HepG2 (cell line): ENCODE measurements around the gene NBEAL1. TPM values are rescaled to one million over a fixed set of nuclear protein-coding genes. Genes with fewer than 3 reads are reported as not detected.

ENCODE experiments used
- AHR ChIP-seq: IDR thresholded peaks from 2 replicates; pipeline ENCODE4 v1.6.1; 2018; ENCODE audit warnings: missing genetic modification reagents, missing compliant biosample characterization
- HHEX ChIP-seq: IDR thresholded peaks from 2 replicates; pipeline ENCODE4 v1.6.1; 2016; ENCODE audit warnings: control low read depth
- HNRNPUL1 ChIP-seq: fragments of 200-400 bp; formaldehyde crosslinking; IDR thresholded peaks from 2 replicates; pipeline ENCODE4 v1.6.1; 2017; ENCODE audit warnings: low read depth, mild to moderate bottlenecking, low read length, moderate library complexity
- MAFK ChIP-seq, 2 experiments: IDR thresholded peaks in 1 of 2; conservative IDR thresholded peaks in 1 of 2; 2 replicates each; pipeline ENCODE4 v1.6.1; 2011; ENCODE audit warnings: improper control_type of control experiment in 2 of 2, low read length in 2 of 2
- MIXL1 ChIP-seq: IDR thresholded peaks from 2 replicates; pipeline ENCODE4 v1.6.1; 2016
- SOX5 ChIP-seq: IDR thresholded peaks from 2 replicates; pipeline ENCODE4 v1.6.1; 2016; ENCODE audit warnings: borderline replicate concordance
- SOX6 ChIP-seq, 2 experiments: fragments of 450-650 bp in 1 of 2; sonication (generic) in 1 of 2; formaldehyde crosslinking in 1 of 2; IDR thresholded peaks; 2 replicates each; pipeline versions ENCODE4 v1.4.0 to v1.6.1; 2017 to 2020; ENCODE audit warnings: antibody characterized with exemption in 1 of 2, mild to moderate bottlenecking in 1 of 2, missing genetic modification reagents in 1 of 2
- SRSF1 ChIP-seq: fragments of 200-400 bp; formaldehyde crosslinking; optimal IDR thresholded peaks from 2 replicates; pipeline ENCODE3; 2017; ENCODE audit warnings: mild to moderate bottlenecking, low read depth, low read length, moderate library complexity
- ZBTB38 ChIP-seq: sonication (generic); formaldehyde crosslinking; IDR thresholded peaks from 2 replicates; pipeline ENCODE4 v1.5.1; 2020; ENCODE audit warnings: mild to moderate bottlenecking, missing genetic modification reagents
- ZNF136 ChIP-seq: sonication (generic); formaldehyde crosslinking; IDR thresholded peaks from 2 replicates; pipeline ENCODE4 v1.8.1; 2022; ENCODE audit warnings: low read depth, mild to moderate bottlenecking, moderate library complexity, missing genetic modification reagents
- ZNF256 ChIP-seq: sonication (generic); formaldehyde crosslinking; conservative IDR thresholded peaks from 2 replicates; pipeline ENCODE4 v1.4.0; 2020; ENCODE audit warnings: missing genetic modification reagents
- ZNF274 ChIP-seq: sonication (generic); formaldehyde crosslinking; IDR thresholded peaks from 2 replicates; pipeline ENCODE4 v1.5.1; 2020; ENCODE audit warnings: mild to moderate bottlenecking, missing genetic modification reagents
- ZNF343 ChIP-seq: sonication (generic); formaldehyde crosslinking; IDR thresholded peaks from 2 replicates; pipeline ENCODE4 v1.4.0; 2020; ENCODE audit warnings: mild to moderate bottlenecking, missing genetic modification reagents
- ZNF451 ChIP-seq: sonication (generic); formaldehyde crosslinking; IDR thresholded peaks from 2 replicates; pipeline ENCODE4 v1.5.0; 2020; ENCODE audit warnings: mild to moderate bottlenecking, missing genetic modification reagents
- ZNF468 ChIP-seq: sonication (generic); formaldehyde crosslinking; IDR thresholded peaks from 2 replicates; pipeline ENCODE4 v1.8.0; 2022; ENCODE audit warnings: mild to moderate bottlenecking, moderate library complexity, missing genetic modification reagents
- ZNF570 ChIP-seq: sonication (generic); formaldehyde crosslinking; IDR thresholded peaks from 2 replicates; pipeline ENCODE4 v1.4.0; 2020; ENCODE audit warnings: mild to moderate bottlenecking, missing genetic modification reagents, borderline replicate concordance
- polyA plus RNA-seq, 8 experiments: library from polyadenylated mRNA; depleted of rRNA in 3 of 8; stranded (reverse) in 7 of 8; unstranded in 1 of 8; fragments of >200 nt; fragmentation: Illumina TruSeq in 4 of 8; extraction: Trizol in 4 of 8; gene quantifications; 2 replicates each; pipeline versions ENCODE4 v1.2.1 to v1.2.3, GENCODE V29; 2011 to 2016; ENCODE audit warnings: low read depth in 4 of 8, missing spikeins in 1 of 8, mixed read lengths in 1 of 8; ENCODE audit not compliant: insufficient read depth in 1 of 8
- total RNA-seq, 5 experiments: library from RNA; depleted of rRNA; stranded (reverse); fragments of >200 nt; fragmentation: Illumina TruSeq; extraction: Trizol; gene quantifications; 2 replicates each; pipeline ENCODE4 v1.2.3, GENCODE V29; 2016; ENCODE audit warnings: low read depth in 1 of 5
- TF ChIP-seq, protein P1 (sequence below): IDR thresholded peaks from 2 replicates; pipeline ENCODE4 v1.6.1; 2016; ENCODE audit warnings: low read depth
- TF ChIP-seq, protein P2 (sequence below): sonication (generic); formaldehyde crosslinking; IDR thresholded peaks from 2 replicates; pipeline ENCODE4 v1.4.0; 2020; ENCODE audit warnings: missing genetic modification reagents
- TF ChIP-seq, protein P3 (sequence below): sonication (generic); formaldehyde crosslinking; IDR thresholded peaks from 2 replicates; pipeline ENCODE4 v1.4.0; 2020; ENCODE audit warnings: missing genetic modification reagents, mild to moderate bottlenecking, borderline replicate concordance
- TF ChIP-seq, protein P4 (sequence below): sonication (generic); formaldehyde crosslinking; IDR thresholded peaks from 2 replicates; pipeline ENCODE4 v1.9.0; 2021; ENCODE audit warnings: missing genetic modification reagents, mild to moderate bottlenecking, borderline replicate concordance
- TF ChIP-seq, protein P5 (sequence below): IDR thresholded peaks from 2 replicates; pipeline ENCODE4 v1.6.1; 2016; ENCODE audit warnings: mild to moderate bottlenecking

The NBEAL1 gene
- total and polyA plus RNA-seq, 2 of the 13 experiments (the other 11 are each of a cell fraction or from before 2014, with no cell fraction given), result 6.4 to 15.7 TPM

DNA sequence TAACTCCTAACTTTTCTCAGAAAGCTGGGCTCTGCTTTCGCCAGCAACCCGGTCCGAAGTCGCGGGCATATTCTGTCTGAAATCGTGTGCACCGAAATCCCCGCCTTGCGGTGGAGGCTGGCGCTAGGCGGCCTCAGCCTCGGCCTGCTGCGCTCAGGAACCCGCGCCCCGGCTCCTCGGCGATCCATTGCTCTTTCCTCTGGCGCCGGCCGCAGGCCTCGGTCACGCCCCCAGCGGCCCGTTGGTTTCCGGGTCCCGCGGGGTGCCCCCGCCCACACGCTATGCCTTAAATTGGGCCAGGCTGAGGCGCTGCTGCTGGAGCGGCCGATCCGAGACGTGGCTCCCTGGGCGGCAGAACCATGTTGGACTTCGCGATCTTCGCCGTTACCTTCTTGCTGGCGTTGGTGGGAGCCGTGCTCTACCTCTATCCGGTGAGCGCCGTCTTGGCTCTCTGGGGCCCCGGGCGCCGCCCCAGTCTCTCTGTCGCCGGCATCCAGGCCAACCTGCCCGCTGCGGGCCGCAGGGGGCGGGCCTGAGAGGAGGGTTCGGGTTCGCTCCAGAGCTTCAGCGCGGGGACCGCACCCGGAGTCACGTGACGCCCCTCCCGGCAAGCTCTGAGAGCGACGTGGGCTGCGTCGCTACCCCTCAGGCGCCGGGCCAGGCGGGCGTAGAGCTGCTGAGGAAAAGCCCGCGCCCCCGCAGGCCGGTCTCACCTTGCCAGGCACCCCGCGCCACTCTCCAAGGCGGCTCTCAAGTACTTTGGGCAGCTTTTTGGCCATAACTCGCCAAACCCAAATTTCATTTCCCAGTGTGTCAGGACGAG is 224.2 kb downstream of the NBEAL1 start, which contains the start of gene CYP20A1 (continued):
- TF ChIP-seq ZNF343 (CRISPR knock-in tag), result no peak
- peak; percentile 62; the same call in 1 of the 2 replicates for TF ChIP-seq ZNF136 (CRISPR knock-in tag)
- peak; percentile 55; the same call in 1 of the 2 replicates for TF ChIP-seq ZNF468
- TF ChIP-seq ZNF256 (CRISPR knock-in tag), result peak; percentile 95
- TF ChIP-seq SRSF1, result peak; percentile 92
- TF ChIP-seq, protein P1, sequence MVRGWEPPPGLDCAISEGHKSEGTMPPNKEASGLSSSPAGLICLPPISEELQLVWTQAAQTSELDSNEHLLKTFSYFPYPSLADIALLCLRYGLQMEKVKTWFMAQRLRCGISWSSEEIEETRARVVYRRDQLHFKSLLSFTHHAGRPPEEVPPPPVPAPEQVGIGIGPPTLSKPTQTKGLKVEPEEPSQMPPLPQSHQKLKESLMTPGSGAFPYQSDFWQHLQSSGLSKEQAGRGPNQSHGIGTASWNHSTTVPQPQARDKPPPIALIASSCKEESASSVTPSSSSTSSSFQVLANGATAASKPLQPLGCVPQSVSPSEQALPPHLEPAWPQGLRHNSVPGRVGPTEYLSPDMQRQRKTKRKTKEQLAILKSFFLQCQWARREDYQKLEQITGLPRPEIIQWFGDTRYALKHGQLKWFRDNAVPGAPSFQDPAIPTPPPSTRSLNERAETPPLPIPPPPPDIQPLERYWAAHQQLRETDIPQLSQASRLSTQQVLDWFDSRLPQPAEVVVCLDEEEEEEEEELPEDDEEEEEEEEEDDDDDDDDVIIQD (CRISPR knock-in tag), result peak; percentile 82
- TF ChIP-seq, protein P2, sequence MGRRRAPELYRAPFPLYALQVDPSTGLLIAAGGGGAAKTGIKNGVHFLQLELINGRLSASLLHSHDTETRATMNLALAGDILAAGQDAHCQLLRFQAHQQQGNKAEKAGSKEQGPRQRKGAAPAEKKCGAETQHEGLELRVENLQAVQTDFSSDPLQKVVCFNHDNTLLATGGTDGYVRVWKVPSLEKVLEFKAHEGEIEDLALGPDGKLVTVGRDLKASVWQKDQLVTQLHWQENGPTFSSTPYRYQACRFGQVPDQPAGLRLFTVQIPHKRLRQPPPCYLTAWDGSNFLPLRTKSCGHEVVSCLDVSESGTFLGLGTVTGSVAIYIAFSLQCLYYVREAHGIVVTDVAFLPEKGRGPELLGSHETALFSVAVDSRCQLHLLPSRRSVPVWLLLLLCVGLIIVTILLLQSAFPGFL (CRISPR knock-in tag), result no peak
- TF ChIP-seq ZNF570 (CRISPR knock-in tag), result peak; percentile 35; the same call in 1 of the 2 replicates
- peak; percentile 94; the same call in 1 of the 2 replicates for TF ChIP-seq AHR (CRISPR knock-in tag)
- peak; percentile 75; the same call in 1 of the 2 replicates for TF ChIP-seq SOX5 (CRISPR knock-in tag)
- no peak for TF ChIP-seq HHEX (CRISPR knock-in tag)
- TF ChIP-seq HNRNPUL1, result peak; percentile 90
- TF ChIP-seq, protein P3, sequence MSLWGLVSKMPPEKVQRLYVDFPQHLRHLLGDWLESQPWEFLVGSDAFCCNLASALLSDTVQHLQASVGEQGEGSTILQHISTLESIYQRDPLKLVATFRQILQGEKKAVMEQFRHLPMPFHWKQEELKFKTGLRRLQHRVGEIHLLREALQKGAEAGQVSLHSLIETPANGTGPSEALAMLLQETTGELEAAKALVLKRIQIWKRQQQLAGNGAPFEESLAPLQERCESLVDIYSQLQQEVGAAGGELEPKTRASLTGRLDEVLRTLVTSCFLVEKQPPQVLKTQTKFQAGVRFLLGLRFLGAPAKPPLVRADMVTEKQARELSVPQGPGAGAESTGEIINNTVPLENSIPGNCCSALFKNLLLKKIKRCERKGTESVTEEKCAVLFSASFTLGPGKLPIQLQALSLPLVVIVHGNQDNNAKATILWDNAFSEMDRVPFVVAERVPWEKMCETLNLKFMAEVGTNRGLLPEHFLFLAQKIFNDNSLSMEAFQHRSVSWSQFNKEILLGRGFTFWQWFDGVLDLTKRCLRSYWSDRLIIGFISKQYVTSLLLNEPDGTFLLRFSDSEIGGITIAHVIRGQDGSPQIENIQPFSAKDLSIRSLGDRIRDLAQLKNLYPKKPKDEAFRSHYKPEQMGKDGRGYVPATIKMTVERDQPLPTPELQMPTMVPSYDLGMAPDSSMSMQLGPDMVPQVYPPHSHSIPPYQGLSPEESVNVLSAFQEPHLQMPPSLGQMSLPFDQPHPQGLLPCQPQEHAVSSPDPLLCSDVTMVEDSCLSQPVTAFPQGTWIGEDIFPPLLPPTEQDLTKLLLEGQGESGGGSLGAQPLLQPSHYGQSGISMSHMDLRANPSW (CRISPR knock-in tag), result peak; percentile 82
- 0 out of 4 replicates have a peak, but pooled peaks have one; percentile 22 to 27 for TF ChIP-seq MAFK (conservative IDR thresholded peaks at IDR 0.05 in 1 of 2, IDR thresholded peaks at IDR 0.05 in 1 of 2; ENCODE audit: low read length in 2 of 2)
- no peak for TF ChIP-seq MIXL1 (CRISPR knock-in tag)
- no peak for TF ChIP-seq SOX6 (IDR thresholded peaks at IDR 0.05)
- peak; percentile 91 for TF ChIP-seq SOX6 (CRISPR knock-in tag; IDR thresholded peaks at IDR 0.05)
- peak; percentile 97 for TF ChIP-seq ZNF274 (CRISPR knock-in tag)
- peak; percentile 84; the same call in 1 of the 2 replicates for TF ChIP-seq ZBTB38 (CRISPR knock-in tag)
- TF ChIP-seq, protein P4, sequence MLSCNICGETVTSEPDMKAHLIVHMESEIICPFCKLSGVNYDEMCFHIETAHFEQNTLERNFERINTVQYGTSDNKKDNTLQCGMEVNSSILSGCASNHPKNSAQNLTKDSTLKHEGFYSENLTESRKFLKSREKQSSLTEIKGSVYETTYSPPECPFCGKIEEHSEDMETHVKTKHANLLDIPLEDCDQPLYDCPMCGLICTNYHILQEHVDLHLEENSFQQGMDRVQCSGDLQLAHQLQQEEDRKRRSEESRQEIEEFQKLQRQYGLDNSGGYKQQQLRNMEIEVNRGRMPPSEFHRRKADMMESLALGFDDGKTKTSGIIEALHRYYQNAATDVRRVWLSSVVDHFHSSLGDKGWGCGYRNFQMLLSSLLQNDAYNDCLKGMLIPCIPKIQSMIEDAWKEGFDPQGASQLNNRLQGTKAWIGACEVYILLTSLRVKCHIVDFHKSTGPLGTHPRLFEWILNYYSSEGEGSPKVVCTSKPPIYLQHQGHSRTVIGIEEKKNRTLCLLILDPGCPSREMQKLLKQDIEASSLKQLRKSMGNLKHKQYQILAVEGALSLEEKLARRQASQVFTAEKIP (CRISPR knock-in tag), result no peak
- peak; percentile 82 for TF ChIP-seq ZNF451 (CRISPR knock-in tag)
- TF ChIP-seq, protein P5, sequence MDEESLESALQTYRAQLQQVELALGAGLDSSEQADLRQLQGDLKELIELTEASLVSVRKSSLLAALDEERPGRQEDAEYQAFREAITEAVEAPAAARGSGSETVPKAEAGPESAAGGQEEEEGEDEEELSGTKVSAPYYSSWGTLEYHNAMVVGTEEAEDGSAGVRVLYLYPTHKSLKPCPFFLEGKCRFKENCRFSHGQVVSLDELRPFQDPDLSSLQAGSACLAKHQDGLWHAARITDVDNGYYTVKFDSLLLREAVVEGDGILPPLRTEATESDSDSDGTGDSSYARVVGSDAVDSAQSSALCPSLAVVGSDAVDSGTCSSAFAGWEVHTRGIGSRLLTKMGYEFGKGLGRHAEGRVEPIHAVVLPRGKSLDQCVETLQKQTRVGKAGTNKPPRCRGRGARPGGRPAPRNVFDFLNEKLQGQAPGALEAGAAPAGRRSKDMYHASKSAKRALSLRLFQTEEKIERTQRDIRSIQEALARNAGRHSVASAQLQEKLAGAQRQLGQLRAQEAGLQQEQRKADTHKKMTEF (CRISPR knock-in tag), result peak; percentile 96
